OCI-M1 (cell line): ENCODE results near the gene PPP1R36.
"Not testable (repeated sequence)": the region's sequence is repeated elsewhere in the genome, so short reads cannot be mapped to it uniquely, and the experiment has no call there.

Experiments used
- DNase-seq: peaks from one replicate; lab custom pipeline; 2025; lab: John Stamatoyannopoulos, UW

Gene PPP1R36

GRCh38 chr14:64518229-64518628, 31.5 kb upstream of the PPP1R36 start:
- DNase-seq: no peak

GRCh38 chr14:64520699-64521098, 29.1 kb upstream of the PPP1R36 start:
- no peak for DNase-seq

DNA sequence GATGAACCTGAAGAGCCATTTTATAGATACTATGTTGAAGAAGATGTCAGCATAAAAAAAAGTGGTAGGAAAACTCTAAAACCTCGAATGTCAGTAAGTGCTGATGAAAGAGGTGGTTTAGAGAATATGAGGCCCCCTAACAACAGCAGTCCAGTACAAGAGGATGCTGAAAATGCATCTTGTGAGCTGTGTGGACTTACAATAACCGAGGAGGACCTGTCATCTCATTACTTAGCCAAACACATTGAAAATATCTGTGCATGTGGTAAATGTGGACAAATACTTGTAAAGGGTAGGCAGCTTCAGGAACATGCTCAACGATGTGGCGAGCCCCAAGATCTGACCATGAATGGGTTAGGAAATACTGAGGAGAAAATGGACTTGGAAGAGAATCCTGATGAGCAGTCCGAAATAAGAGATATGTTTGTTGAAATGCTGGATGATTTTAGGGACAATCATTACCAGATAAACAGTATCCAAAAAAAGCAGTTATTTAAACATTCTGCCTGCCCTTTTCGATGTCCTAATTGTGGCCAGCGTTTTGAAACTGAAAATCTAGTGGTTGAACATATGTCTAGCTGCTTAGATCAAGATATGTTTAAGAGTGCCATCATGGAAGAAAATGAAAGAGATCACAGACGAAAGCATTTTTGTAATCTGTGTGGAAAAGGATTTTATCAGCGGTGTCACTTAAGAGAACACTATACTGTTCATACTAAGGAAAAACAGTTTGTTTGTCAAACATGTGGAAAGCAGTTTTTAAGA, 27.0 kb upstream of the PPP1R36 start:
- peak; percentile 6 for DNase-seq

DNA sequence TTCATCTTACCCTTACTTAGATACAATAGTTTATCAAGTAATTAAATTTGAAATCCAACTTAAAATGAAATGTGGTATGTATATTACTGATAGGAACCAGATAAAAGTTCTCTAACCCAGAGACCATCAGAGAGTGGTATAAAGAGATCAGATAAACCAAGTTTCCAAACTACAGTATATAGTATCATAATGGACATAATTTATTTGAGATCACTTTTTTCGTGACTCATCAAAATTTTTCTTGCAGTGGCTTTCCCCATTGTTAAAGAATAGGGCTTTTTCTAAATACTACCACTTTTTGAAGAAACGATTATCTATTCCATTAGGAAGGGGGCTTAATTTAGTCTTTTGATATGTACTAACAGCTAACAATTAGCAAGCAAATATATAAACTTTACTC, 24.4 kb upstream of the PPP1R36 start:
- no peak for DNase-seq

DNA sequence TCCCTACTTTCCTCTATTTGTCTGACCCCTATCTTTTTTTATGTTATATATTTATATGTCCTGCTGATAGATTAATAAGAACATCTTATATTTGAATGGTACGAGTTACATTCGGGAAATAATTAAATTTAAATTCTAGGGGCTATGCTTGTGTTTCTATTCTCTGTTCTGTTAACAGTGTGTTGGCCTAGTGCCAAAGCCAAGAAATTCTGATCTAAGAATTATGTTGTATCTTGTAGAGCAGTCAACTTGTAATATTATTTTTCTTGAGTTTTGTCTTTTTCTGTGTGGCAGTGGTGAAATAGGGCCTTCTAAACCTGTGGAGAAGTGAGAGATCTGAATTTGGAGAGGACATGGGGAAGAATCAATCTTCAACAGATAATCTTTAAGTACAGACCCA, 18.2 kb upstream of the PPP1R36 start:
- DNase-seq: no peak

GRCh38 chr14:64536488-64537245, 13.1 kb upstream of the PPP1R36 start:
- no peak for DNase-seq

- peak; percentile 98 for DNase-seq
Measured at GRCh38 chr14:64540208-64541202, 9.3 kb upstream of the PPP1R36 start, which contains the start of gene HSPA2. HSPA2 (plus strand) TSS chr14:64540741; CDS start chr14:64540850, 109 bp downstream.

- DNase-seq: no peak
Measured at GRCh38 chr14:64541261-64541971, 8.3 kb upstream of the PPP1R36 start.

DNA sequence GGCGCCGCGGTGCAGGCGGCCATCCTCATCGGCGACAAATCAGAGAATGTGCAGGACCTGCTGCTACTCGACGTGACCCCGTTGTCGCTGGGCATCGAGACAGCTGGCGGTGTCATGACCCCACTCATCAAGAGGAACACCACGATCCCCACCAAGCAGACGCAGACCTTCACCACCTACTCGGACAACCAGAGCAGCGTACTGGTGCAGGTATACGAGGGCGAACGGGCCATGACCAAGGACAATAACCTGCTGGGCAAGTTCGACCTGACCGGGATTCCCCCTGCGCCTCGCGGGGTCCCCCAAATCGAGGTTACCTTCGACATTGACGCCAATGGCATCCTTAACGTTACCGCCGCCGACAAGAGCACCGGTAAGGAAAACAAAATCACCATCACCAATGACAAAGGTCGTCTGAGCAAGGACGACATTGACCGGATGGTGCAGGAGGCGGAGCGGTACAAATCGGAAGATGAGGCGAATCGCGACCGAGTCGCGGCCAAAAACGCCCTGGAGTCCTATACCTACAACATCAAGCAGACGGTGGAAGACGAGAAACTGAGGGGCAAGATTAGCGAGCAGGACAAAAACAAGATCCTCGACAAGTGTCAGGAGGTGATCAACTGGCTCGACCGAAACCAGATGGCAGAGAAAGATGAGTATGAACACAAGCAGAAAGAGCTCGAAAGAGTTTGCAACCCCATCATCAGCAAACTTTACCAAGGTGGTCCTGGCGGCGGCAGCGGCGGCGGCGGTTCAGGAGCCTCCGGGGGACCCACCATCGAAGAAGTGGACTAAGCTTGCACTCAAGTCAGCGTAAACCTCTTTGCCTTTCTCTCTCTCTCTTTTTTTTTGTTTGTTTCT, 7.6 kb upstream of the PPP1R36 start:
- no peak for DNase-seq

- DNase-seq: no peak
Measured at GRCh38 chr14:64542836-64543201, 6.9 kb upstream of the PPP1R36 start.

- DNase-seq: no peak
Measured at GRCh38 chr14:64544607-64545312, 5.0 kb upstream of the PPP1R36 start.

- no peak for DNase-seq
Measured at GRCh38 chr14:64549016-64549415, 745 bp upstream of the PPP1R36 start.

DNA sequence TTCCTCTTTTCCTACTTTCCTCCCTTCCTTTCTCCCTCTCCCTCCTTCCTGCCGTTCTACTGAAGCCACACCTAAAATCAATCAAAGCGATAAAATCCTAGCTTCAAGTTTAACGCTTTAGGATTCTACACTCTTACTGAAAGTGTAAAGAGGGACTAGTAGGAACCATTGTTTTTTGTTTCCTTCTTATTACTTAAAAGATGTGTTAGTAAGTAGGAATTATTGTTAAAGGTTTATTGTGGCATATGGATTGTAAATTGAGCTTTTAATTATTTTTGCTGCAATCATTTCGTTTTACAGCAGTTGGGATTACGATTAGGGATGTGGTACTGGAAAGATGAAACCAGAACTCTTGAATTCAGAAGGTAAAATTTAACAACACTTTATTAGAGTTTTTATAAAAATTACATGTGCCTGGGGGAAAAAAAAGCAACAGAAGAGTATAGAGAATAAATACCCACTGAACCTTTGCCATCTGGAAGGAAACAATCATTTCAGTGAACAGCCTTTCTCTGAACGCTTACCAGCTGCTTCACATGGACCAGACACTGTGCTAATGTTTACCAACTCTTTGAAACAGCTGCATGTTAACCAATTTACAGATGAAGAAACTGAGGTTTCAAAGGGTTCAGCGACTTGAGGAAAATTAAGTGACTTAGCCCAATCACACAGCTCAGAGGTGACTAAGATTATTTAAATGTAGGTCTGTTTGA, 1.0 kb downstream of the PPP1R36 start:
- DNase-seq: no peak

DNA sequence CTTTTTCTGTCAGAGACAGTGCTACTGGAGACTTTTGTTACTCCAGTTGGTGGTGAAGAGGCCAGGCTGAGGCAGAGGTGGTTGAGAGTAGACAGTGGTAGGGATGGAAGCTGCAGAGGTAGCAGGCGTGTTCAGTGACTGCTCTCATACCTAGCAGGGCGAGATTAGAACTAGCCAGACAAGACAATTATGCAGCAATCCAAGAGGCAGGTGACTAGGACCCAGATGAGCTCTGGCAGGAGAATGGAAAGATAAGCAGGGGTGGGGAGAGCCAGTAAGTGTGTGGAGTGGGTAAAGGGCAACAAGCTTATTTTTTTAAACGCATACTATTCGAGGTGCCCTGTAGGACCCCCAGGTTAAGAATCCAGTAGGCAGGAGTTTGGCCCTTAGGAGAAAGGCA, 4.8 kb downstream of the PPP1R36 start:
- no peak for DNase-seq

- peak; percentile 15 for DNase-seq
Measured at GRCh38 chr14:64556526-64556925, 6.8 kb downstream of the PPP1R36 start.

DNA sequence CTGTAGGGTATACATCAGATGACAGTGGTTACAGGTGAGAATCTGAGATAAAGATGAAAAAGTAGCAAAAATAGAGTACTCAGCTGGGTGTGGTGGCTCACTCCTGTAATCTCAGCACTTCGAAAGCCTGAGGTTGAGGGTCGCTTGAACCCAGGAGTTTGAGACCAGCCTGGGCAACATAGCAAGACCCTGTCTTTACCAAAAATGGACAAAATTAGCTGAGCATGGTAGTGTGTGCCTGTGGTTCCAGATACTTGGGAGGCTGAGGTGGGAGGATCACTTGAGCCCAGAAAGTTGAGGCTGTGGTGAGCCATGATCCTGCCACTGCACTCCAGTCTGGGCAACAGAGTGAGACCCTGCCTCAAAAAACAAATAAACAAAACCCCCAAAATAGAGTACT, 8.5 kb downstream of the PPP1R36 start:
- not testable (repeated sequence) for DNase-seq

GRCh38 chr14:64561631-64562030, 11.9 kb downstream of the PPP1R36 start:
- DNase-seq: no peak

GRCh38 chr14:64562436-64562835, 12.7 kb downstream of the PPP1R36 start:
- no peak for DNase-seq

GRCh38 chr14:64563696-64564095, 13.9 kb downstream of the PPP1R36 start:
- no peak for DNase-seq
